ENCODE measurements around the gene SEMA4D.

GRCh38 chr9:89398621-89399020 is 99.3 kb downstream of the SEMA4D start:
- TF ChIP-seq POLR2A (IDR thresholded peaks at IDR 0.05; ENCODE audit: low read length) (no peak), GATA1 (IDR thresholded peaks at IDR 0.05; ENCODE audit: low read depth, low read length) (no peak)

Measured in erythroblast (primary cell).